HL-60 (cell line): ENCODE results near the gene UGT3A2.

Experiments used
- POLR2AphosphoS5 ChIP-seq: IDR thresholded peaks from 2 replicates; pipeline ENCODE4 v1.6.1; 2012; ENCODE audit warnings: low read depth
- REST ChIP-seq: IDR thresholded peaks from 2 replicates; pipeline ENCODE4 v1.6.1; 2012; ENCODE audit warnings: low read depth; ENCODE audit not compliant: insufficient replicate concordance
- TF ChIP-seq, protein P1 (sequence below): IDR thresholded peaks from one replicate; pipeline ENCODE4 v1.5.1; 2011; ENCODE audit warnings: low read length, control low read depth, inconsistent platforms; ENCODE audit not compliant: insufficient read depth

- TF ChIP-seq, protein P1, sequence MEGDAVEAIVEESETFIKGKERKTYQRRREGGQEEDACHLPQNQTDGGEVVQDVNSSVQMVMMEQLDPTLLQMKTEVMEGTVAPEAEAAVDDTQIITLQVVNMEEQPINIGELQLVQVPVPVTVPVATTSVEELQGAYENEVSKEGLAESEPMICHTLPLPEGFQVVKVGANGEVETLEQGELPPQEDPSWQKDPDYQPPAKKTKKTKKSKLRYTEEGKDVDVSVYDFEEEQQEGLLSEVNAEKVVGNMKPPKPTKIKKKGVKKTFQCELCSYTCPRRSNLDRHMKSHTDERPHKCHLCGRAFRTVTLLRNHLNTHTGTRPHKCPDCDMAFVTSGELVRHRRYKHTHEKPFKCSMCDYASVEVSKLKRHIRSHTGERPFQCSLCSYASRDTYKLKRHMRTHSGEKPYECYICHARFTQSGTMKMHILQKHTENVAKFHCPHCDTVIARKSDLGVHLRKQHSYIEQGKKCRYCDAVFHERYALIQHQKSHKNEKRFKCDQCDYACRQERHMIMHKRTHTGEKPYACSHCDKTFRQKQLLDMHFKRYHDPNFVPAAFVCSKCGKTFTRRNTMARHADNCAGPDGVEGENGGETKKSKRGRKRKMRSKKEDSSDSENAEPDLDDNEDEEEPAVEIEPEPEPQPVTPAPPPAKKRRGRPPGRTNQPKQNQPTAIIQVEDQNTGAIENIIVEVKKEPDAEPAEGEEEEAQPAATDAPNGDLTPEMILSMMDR: no peak
- TF ChIP-seq REST (no peak), POLR2AphosphoS5 (no peak)
Observed at GRCh38 chr5:36040651-36041536, 25.8 kb downstream of the UGT3A2 start.
